Cardiac muscle cell (in vitro differentiated cells and primary cell): ENCODE measurements around the gene CUX1. TPM values are rescaled to one million over a fixed set of nuclear protein-coding genes. Genes with fewer than 3 reads are reported as not detected.

Experiments
- DNase-seq, 2 donors: peaks; one replicate each; pipeline versions ENCODE4 v3.0.0 to v3.0.0-alpha.2; 2010 to 2017; ENCODE audit warnings: low read depth in 1 of 2, low spot score in 1 of 2
- H3K27ac ChIP-seq: fragments of 200-600 bp; sonication (generic); 2 replicates; pipeline ENCODE4 v1.5.1; 2016
- H3K27me3 ChIP-seq: fragments of 200-600 bp; sonication (generic); 2 replicates; pipeline ENCODE4 v1.6.0; 2016; ENCODE audit warnings: control low read depth
- H3K36me3 ChIP-seq: fragments of 200-600 bp; sonication (generic); 2 replicates; pipeline ENCODE4 v1.5.1; 2016; ENCODE audit warnings: control low read depth
- H3K4me1 ChIP-seq: fragments of 200-600 bp; sonication (generic); 2 replicates; pipeline ENCODE4 v1.8.1; 2017; ENCODE audit warnings: low read depth, mild to moderate bottlenecking, mixed run types
- H3K4me3 ChIP-seq: fragments of 200-600 bp; sonication (generic); 2 replicates; pipeline ENCODE4 v1.5.1; 2016; ENCODE audit warnings: mild to moderate bottlenecking
- H3K9me3 ChIP-seq: fragments of 200-600 bp; sonication (generic); 2 replicates; pipeline ENCODE4 v1.5.1; 2017; ENCODE audit warnings: low read depth, mild to moderate bottlenecking, control low read depth
- polyA plus RNA-seq: library from polyadenylated mRNA; unstranded; fragments of >200 nt; fragmentation: Nextera tagmentation; extraction: Ambion mirVana; gene quantifications from 2 replicates; pipeline ENCODE4 v1.2.1, GENCODE V29; 2016
- total RNA-seq: library from RNA; depleted of rRNA; stranded (reverse); fragments of >200 nt; gene quantifications from 2 replicates; pipeline ENCODE4 v1.2.3, GENCODE V29; 2016
- TF ChIP-seq, protein P1 (sequence below): IDR thresholded peaks from 2 replicates; pipeline ENCODE4 v1.5.1; 2012; ENCODE audit warnings: low read depth, mild to moderate bottlenecking, low read length

Gene CUX1
- total and polyA plus RNA-seq, 2 experiments from 2014 or later, result 67.7 to 85.3 TPM

DNA sequence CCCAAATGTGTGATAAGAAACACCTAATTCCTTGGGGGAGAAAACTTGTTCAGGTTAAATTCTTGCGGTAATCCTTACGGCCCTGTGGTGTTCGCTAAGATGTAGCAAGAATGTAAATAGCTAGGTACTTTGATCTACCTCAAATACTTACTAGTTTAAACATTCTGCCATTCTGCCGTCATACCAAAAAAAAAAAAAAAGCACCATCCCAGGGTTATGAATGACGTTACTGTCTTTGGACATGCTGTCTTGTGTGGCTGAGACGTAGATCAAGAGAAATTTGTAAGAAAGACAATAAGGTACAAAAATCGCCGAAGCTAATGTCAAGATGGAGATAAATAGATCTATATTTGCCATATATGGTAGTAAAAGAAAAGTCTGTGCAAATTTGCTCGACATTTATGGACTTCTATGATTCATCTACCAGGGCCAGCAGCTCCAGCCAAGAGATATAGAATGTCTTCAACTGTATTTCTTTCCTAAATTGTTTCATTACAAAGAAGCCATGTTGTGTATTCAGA lies 195.6 kb downstream of the CUX1 start:
- TF ChIP-seq, protein P1, sequence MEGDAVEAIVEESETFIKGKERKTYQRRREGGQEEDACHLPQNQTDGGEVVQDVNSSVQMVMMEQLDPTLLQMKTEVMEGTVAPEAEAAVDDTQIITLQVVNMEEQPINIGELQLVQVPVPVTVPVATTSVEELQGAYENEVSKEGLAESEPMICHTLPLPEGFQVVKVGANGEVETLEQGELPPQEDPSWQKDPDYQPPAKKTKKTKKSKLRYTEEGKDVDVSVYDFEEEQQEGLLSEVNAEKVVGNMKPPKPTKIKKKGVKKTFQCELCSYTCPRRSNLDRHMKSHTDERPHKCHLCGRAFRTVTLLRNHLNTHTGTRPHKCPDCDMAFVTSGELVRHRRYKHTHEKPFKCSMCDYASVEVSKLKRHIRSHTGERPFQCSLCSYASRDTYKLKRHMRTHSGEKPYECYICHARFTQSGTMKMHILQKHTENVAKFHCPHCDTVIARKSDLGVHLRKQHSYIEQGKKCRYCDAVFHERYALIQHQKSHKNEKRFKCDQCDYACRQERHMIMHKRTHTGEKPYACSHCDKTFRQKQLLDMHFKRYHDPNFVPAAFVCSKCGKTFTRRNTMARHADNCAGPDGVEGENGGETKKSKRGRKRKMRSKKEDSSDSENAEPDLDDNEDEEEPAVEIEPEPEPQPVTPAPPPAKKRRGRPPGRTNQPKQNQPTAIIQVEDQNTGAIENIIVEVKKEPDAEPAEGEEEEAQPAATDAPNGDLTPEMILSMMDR, result no peak
- no peaks in the 10 kb centered on the region for H3K27me3 ChIP-seq
- H3K27ac ChIP-seq, result no peak overlapping the region
- no peak overlapping the region for H3K4me3 ChIP-seq
- no peaks in the 10 kb centered on the region for H3K9me3 ChIP-seq
- peak in 1 of 2 donors; percentile 68 for DNase-seq
- no peaks in the 10 kb centered on the region for H3K36me3 ChIP-seq
- no peaks in the 10 kb centered on the region for H3K4me1 ChIP-seq

DNA sequence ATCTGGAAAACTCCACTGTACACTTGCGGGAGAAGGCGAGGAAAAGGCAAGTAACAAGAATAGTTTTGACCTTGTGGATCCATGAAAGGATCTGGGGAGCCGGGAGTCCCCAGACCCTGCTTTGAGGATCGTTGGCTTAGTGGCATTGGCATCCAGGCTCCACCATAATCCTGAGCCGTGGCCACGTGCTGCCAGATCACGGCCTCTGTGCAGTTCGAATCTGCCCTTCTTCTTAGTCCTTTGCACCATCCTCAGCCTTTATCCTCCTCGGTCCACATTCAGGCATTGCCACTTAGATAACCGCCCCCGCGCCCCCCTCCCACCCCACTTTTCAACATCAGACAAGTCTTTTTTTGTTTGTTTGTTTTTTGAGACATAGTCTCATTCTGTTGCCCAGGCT lies 201.4 kb downstream of the CUX1 start:
- no peaks in the 10 kb centered on the region for H3K36me3 ChIP-seq
- no peaks in the 10 kb centered on the region for H3K27me3 ChIP-seq
- H3K9me3 ChIP-seq, result no peaks in the 10 kb centered on the region
- H3K27ac ChIP-seq, result peak overlapping the region; percentile 47
- DNase-seq, result no peak
- TF ChIP-seq, protein P1, result no peak
- no peaks in the 10 kb centered on the region for H3K4me1 ChIP-seq
- H3K4me3 ChIP-seq, result no peak overlapping the region

DNA sequence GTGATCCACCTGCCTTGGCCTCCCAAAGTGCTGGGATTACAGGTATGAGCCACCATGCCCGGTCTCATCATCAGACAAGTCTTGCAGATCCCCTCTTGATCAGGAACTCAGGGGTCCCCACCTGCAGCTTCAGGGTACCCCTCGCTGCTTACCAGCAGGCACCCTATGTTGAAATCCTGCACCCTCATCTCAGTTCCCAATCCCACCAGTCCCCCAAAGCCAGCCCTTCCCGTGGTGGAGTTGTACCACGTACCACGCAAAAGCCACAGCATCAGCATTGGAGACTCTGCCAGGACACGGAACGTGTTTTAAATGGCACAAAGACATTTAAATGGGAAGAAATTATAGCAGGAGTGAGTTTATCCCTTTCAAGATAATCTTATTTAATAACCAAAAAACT lies 202.0 kb downstream of the CUX1 start:
- DNase-seq, result no peak
- Histone ChIP-seq H3K4me3 (no peak overlapping the region), H3K27ac (no peak overlapping the region), H3K9me3 (no peaks in the 10 kb centered on the region), H3K4me1 (no peaks in the 10 kb centered on the region), H3K27me3 (no peaks in the 10 kb centered on the region), H3K36me3 (no peaks in the 10 kb centered on the region)
- TF ChIP-seq, protein P1, result no peak

DNA sequence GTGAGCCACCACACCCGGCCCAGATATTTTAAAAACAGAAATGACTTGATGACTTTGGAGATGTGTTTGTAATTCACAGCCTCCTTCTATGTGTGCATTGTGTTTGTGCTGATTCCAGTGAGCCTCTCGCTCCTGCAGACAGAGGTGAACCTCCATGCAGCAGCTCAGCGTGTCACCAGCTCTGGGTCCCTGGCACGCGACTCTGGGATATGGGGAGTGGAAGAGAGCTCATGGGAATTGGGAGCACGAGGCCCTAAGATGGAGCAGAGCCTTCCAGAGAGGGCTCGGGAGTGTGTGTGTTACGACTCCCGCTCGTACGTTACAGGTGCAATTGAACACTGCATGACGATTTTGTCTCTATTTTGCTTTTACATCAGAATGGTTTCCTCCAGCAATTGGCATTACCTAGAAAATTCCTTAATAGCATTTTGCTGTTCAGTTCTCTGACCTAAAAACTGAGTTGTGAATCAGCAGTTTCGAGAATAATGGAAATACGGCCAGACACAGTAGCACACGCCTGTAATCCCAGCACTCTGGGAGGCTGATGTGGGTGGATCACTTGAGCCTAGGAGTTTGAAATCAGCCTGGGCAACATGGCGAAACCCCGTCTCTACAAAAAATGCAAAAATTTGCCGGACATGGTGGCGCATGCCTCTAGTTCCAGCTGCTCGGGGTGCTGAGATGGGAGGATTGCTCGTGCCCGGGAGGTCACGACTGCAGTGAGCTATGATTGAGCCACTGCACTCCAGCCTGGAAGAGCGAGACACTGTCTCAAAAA lies 204.6 kb downstream of the CUX1 start:
- DNase-seq, result no peak
- no peak overlapping the region for H3K27ac ChIP-seq
- H3K27me3 ChIP-seq, result no peaks in the 10 kb centered on the region
- H3K9me3 ChIP-seq, result no peaks in the 10 kb centered on the region
- H3K4me3 ChIP-seq, result no peak overlapping the region
- TF ChIP-seq, protein P1, result no peak
- H3K36me3 ChIP-seq, result no peaks in the 10 kb centered on the region
- no peaks in the 10 kb centered on the region for H3K4me1 ChIP-seq

DNA sequence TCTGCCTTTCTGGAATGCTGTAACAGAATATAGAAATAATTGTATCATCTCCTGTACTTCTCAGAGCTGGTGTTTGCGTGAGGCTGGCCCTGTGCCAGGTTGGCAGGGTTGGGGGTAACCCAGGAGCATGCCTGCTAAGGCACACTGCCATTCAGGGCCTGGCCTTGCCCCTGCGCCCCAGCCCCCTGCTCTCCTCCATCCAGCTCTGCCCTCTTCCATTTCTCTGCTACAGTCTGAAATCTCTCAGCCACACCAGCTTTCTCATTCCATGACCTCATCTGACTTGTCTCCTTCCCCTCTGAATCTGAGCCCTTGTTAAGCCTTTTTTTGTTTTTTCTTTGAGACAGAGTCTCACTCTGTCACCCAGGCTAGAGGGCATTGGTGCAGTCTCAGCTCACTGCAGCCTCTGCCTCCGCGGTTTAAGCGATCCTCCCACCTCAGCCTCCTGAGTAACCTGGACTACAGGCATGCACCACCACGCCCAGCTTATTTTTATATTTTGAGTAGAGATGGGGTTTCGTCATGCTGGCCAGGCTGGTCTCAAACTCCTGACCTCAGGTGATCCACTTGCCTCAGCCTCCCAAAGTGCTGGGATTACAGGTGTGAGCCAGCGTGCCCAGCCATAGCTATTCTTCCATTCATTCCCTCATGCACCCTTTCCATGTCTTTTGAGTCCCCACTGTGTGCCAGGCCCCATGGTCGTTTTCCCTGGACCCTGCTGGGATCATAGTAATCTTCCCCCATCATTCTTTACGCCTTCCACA lies 206.8 kb downstream of the CUX1 start:
- no peaks in the 10 kb centered on the region for H3K27me3 ChIP-seq
- no peaks in the 10 kb centered on the region for H3K36me3 ChIP-seq
- H3K27ac ChIP-seq, result peak overlapping the region; percentile 25
- H3K9me3 ChIP-seq, result no peaks in the 10 kb centered on the region
- no peaks in the 10 kb centered on the region for H3K4me1 ChIP-seq
- no peak overlapping the region for H3K4me3 ChIP-seq
- TF ChIP-seq, protein P1, result no peak
- no peak for DNase-seq
